Ammon's horn (tissue), 1 donor: ENCODE results near the gene ADGRL1.

Experiments
- DNase-seq: peaks from one replicate; pipeline ENCODE4 v3.0.0-alpha.2; 2016; ENCODE audit warnings: low spot score

The ADGRL1 gene

DNA sequence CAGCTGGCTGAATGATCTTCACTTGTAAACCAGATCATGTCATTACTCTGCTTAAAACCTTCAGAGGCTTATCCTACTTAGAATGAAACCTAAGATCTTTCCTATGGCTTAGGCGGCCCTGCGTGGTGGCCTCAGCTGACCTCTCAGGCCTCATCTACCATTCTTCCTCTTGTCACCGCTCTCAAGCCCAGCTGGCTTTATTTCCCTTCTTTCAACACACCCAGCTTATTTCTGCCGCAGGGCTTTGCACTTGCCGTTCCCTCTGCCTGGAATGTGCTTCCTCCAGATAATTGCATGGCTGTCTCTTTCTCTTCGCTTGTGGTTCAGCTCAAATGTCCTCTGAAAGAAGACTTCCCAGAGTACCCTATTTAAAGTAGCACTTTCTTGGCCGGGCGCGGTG, 66.0 kb downstream of the ADGRL1 start:
- DNase-seq: peak; percentile 43

DNA sequence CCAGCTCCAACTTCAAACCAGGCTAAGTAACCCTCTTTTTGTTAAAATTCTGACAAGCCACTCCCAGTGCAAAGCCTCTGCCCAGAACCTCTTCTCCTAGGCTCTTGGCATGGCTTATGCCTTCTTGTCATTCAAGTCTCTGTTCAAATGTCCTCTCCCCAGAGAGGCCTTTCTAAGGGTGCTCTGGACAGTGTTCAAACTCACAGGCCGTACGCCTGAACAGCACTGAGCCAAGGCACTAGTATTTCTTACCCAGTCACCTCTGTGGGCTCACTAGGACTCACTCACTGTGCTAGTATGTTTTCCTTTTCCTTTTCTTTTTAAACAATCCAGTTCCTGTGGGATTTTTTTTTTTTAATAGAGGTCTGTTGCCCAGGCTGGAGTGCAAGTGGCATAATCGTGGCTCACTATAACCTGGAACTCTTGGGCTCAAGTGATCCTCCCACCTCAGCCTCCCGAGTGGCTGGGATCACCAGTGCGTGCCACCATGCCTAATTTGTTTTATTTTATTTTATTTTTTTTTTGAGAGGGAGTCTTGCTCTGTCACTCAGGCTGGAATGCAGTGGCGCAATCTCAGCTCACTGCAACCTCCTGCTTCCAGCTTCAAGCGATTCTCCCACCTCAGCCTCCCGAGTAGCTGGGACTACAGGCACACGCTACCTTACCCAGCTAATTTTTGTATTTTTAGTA, 67.2 kb downstream of the ADGRL1 start:
- peak; percentile 50 for DNase-seq

DNA sequence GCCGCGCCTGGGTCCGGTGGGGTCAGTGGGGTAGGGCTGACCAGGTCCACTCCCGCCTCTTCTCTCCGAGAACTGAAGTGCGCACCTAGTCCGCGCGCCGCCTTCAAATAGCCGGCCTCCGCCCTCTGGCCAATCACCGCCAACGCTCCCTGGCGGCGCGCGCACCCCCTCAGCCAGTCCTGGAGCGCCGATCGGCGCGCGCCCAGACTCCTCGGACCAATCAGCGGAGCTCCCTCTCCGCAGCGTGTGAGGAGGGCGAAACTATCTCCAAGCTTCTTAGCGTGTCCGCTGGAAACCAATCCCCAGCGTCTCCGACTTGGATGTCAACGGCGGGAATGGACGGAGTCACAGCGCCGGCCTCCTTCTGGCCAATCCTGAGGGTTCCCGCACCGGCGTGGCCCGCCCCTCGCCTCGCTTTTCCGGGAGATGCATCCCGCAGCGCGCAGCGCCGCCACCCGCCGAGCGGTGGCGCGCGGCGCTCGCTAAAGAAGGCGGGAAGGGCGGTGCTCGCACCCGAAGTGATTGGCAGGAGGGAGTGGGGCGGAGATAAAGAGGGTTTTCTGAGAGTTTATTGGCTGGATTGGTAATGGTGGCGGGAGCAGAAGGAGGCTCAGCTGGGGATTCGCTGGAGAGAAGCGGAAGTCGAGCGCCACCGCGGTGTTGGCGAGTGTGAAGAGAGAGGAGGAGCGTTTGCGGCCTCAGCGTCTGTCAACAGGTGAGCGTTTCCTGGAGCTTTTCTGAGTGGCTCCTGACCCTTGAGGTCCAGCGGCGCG, 69.3 kb downstream of the ADGRL1 start, which contains the start of gene ASF1B:
Gene ASF1B, minus strand, starts transcription at position 81 of the 773 bp plus-strand sequence. CDS start 133 bp downstream, outside the sequence.
- DNase-seq: peak; percentile 99

DNA sequence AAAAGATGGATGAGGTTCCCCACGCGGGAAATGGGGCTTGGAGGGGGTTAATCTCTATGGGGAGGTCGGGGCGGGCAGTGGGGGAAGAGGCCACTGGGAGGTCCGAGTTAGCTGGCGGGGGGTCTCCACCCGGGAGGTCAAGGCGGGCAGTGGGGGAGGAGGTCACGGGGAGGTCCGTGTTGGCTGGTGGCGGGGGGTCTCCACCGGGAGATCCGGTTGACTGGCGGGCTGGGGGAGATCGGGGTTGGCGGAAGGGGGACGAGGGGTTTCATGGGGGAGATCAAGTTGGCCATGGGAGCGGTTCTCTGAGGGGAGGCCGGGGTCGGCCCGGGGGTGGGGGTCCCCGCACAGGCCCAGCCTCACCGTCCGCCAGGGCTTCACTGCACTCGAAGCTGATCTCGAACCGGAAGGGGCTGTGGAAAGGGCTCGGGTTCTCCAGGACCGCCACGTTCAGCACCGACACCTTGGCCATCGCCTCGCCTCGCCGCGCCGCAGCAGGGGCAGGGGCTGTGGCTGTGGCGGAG, 69.9 kb downstream of the ADGRL1 start:
- DNase-seq: no peak

DNA sequence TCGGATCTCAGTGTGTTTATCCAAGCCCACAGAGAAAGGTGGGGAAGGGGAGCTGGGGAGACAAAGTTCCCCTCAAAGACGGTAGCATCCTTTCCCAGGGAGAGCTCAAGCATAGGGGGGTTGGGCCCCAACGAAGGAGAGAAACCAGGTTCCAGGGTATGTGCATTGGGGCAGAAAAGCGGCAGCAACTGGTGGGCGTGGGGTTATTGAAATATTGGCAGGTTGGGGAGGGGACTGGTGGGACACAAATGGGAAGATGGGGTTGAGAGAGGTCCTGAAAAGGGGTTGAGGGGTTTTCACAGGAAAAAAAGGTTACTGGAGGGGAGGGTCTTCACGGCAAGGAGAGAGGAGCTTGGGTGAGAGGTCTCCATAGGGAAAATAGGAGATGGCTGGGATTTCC, 70.6 kb downstream of the ADGRL1 start:
- DNase-seq: no peak

DNA sequence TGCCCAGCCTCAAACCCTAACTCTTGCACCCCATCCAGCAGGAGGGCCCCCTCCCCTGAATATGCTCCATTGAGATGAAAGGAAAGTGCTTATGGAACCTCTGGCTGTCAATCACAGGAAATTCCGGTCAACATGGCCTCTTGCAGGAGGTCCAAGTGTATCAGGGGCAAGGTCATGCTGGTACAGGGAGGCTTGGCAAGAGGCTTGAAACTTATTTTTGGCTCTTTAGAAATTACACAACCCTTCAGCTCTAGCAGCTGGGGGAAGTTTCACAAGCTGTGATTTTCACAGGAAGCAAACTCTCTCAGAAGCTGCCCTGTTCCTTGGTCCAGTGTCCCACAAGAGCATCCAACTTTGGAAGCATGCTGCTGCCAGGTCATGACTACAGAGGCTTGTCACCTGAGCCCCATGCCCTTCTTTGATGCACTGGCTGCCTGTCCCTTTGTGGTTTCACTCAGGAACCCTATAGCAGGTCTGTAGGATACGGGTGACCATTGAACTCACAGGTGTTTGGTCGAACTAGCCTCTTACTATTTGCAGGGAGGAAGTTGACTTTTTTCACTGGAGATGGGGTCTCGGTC, 78.0 kb downstream of the ADGRL1 start:
- peak; percentile 62 for DNase-seq

DNA sequence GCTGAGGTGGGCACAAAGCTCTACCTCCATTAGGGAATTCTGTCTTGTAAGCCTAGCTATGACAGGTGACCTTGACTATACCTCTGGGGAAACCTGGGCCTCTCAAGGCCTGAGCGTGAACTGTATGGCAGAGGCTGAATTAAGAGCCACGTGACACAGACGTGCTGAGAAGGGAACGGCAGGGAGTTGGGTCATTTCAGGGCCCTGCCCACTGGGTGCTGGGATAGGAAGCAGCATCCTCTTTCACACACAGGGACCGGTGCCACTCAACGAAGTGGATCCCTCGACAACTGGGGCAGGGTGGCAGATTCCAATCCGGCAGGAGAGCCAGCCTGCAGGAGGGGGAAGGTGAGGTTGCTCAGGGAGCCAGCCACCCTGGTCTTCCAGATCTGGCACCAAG, 78.8 kb downstream of the ADGRL1 start:
- DNase-seq: no peak

DNA sequence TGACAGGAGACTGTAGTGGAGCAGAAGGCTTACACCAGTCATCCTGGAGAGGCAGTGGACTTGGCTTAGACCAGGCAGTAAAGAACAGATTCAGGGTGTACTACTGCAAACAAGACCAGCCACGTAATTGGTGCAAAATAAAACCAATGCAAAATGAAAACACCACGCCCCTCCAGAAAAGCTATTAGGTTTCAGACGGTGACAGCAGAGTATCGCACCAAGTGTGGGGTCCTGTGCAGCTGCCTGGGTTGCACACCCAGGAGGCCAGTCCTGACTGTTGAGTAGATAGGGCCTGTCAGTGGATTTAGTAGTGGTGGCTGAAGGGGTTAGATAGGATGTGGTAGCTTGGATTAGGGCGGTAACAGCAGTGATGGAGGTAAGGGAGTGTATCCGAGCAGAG, 83.0 kb downstream of the ADGRL1 start:
- no peak for DNase-seq

DNA sequence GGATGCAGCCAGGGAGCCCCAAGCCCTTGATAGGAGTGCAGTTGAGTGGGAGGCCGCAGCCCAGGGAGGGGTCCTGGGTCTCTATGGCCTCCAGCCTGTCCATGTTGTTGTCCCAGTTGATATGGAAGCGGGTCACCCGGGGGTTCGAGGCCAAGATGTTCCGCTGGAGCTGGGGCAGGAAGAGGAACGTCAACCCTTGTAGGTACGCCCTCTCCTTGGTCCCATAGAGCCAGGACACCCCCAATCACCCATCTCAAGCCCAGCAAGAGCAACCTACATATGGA, 85.5 kb downstream of the ADGRL1 start:
- DNase-seq: no peak

DNA sequence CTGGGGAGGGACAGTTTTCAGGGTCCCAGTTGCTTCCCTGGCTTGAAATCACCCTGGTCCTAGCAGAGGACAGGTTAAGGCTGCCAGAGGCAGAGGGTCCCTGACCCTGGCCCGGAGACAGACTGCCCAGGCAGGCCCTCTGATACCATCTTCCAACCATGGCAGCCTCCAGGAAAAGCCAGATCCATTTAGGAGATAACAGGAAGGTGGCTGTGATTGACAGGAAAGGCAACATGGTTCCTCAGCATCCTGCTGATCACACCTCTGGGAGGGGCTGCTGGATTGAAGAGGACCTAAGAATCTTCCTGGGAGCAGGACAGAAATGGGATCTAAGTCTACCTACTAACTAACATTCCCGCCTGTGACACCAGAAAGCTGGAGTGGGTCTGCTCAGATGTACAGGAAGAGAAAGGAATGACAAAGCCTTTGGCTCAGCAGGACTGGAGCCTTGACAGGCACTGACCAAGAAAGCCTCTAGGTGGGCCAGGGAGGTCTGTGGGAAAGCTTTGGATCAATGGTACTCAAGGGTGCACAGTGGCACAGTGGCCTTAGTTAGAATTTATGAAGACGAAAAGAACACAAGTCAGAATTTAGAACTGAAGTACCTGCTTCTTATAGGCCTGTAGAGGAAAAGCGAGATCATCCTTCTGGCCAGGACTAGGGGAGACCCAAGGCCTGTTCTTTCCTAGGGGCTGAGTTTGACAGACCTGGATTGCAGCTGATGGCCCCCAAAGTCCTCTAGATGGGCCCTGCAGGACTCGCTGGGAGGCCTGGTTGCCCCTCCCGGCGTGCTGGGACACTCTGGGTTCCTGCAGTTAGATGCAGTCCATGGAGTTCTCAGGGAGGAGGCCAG, 86.1 kb downstream of the ADGRL1 start:
- DNase-seq: no peak

DNA sequence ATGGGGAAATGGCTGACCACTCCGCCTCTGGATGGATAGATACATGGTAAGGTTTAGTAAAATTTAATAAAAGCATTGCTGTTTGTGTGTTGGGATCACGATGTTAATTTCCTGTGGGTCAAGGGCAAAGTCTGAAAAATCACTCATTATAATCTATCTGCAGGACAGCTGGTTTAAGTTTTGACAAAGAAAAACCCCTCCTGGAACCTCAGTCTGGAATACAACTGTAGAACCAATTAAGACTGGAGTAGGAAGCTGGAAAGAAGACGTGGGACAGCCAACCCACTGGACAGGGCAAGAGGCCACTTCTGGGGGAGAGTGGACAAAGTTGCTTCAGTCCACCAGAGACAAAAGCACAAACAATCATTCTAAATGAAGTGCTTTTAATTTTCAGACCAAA, 86.8 kb downstream of the ADGRL1 start:
- no peak for DNase-seq

DNA sequence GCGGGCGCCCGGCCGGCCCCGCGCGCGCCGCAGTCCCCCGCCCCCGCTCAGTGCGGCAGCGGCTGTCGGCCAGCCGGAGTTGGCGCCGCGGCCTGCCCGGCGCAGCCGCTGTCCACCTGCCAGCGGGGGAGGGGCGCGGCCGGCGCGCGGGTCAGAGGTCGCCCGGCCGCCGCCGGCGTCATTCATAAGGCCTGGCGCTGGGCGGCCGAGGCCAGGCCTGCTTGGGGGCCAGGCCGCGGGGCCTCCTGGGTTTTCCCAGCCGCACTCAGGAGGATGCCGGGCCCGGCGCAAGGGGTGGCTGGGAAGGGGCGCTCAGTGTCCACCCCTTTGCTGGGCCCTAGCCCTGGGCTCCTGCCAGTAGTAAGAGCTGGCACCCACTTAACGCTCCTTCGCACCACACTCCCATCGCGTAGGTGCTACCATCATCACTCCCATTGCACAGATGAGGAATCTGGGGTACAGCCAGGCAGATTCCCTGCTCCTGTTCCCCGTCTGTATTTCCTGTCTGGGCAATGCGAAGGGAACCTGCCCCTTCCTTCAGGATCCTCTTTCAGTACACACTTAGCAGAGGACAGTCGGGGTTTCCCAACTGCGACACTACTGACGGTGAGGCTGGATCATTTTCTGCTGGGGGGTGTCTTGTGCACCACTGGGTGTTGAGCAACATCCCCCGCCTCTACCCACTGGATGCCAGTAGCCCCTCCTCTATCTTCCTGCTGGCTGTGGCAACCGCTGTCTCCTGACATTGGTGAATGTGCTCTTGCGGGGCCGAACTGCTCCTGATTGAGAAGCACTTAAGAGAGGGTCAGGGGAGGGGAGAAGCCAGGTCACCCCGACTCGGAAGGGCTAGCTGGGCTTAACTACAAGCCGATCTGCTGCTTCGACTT, 87.6 kb downstream of the ADGRL1 start:
- peak; percentile 82 for DNase-seq

DNA sequence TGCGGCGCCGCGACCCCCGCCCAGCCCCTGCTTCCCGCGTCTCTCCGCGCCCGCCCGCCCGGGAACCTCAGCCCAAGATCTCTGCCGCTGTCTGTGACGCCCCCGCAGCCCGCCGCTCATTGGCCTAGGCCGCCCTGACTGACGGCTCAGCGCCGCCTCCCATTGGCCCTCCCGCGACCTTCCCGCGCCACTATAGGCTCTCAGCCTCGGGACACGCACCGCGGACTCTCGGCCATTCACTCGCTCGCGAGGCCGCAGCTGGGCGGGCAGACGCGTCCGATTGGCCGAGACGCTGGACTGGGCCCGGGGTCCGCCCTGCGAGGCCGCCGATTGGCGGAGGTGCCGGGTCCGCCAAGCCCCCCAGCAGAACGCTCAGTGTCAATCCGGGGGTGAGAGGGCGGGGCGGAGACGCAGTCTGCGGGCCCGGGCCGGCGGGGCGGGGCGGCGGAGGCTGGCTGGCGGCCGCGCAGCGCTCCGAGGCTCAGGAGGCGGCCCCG, 88.3 kb downstream of the ADGRL1 start, which contains the start of gene PRKACA:
Gene PRKACA, minus strand, starts transcription at position 95 of the 497 bp plus-strand sequence. CDS start 215 bp downstream, outside the sequence.
- DNase-seq: peak; percentile 99

DNA sequence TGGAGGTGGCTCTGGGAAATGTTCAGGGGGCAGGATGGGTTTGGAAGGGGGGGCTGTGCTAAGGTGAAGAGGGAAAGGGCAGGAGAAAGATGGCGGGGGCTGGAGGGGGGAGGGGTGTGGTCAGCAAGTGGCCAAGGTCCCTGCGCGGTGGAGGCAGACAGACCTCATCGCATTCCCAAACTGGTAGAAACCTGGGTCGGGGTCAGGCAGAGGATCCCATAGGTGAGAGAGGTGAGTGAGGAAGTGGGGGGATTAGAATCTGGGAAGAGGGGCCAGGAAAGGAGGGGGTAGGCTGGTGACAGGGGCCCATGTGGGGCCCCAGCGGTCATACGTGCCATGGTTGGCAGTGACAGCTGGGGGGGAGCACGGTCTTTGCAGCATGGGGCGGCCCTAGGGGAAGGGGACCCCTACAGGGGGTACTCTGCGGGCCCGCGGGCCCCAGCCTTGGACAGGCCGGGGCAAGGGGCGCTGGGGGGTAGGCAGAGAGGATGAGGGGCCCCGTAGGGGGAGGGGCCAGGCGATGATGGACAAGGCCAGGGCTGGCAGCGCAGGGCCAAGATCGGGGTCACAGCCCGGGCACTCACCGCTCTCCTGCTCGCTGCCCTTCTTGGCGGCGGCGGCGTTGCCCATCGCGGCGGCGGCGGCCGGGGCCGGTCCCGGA, 88.9 kb downstream of the ADGRL1 start:
- no peak for DNase-seq

DNA sequence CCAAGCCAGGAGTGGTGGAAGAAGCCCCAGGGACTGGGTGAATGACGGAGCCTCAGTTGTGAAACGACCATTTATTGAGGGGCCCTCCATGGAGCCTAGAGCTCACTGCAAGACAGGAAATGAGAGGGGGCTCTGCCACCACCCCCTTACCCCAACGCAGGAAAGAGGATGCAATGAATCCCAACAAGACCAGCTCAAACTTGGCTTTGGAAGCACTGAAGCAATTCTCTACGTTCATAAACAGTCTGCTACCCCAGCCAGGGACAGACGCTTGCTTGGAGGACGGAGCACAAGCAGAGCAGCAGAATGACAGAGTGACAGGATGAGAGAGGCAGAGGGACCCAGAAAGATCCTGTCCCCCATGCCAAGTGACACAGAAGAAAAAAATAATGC, 89.4 kb downstream of the ADGRL1 start:
- DNase-seq: no peak

DNA sequence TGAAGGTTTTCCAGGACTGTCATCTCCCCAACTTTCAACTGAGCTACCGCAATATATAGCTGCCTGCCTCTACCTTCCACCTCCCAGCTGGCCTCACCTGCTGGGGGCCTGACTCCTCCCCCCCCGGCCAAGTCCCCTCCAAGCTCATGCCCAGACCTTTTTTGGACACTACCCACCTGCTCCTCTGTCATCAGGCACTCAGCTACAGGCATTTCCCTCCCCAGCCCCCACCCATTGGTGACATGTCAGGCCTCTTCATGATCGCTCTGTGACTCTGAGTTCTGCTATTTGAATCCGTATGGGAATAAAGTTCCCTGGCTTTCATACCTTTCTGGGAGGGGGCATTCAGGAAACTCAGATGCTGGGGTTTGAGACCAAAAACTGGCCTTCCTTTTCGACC, 90.2 kb downstream of the ADGRL1 start:
- DNase-seq: no peak

DNA sequence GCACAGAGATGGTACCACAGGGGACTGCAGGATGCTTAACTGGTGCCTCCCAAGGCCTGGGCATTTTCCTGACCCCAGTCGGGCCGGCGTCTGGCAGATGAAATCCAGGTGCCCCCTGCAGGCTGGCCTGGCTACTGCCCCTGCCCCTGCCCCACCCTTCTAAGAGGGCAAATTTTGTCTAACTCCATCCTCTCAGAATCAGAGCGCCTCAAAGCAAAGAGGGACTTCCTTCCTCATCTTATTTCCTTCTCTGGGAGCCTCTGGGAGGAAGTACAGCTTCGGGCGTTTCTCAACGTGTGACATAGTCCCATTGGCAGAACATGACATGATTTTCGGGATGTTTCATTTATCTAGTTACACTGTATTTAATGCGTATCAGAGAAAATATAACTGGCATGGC, 91.1 kb downstream of the ADGRL1 start:
- peak; percentile 57 for DNase-seq

DNA sequence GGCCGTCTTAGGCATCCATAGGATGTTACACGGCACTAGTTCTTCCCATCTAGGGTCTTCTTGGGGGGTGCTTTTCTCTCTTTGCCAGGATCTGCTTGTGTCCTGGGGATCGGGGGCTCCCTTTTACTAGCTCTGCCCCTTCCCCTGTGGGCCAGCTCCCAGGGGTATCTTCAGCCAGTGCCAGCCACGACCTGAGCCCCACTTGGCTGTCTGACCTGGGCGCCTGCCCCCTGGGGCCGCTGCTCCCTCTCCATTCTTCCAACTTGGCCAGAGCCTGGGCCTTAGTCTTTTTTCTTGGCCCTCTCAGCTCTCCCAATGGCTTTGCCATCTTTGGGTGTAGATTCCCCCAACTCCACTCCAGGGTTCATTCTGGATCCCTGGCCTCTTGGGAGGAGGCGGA, 91.5 kb downstream of the ADGRL1 start:
- no peak for DNase-seq

DNA sequence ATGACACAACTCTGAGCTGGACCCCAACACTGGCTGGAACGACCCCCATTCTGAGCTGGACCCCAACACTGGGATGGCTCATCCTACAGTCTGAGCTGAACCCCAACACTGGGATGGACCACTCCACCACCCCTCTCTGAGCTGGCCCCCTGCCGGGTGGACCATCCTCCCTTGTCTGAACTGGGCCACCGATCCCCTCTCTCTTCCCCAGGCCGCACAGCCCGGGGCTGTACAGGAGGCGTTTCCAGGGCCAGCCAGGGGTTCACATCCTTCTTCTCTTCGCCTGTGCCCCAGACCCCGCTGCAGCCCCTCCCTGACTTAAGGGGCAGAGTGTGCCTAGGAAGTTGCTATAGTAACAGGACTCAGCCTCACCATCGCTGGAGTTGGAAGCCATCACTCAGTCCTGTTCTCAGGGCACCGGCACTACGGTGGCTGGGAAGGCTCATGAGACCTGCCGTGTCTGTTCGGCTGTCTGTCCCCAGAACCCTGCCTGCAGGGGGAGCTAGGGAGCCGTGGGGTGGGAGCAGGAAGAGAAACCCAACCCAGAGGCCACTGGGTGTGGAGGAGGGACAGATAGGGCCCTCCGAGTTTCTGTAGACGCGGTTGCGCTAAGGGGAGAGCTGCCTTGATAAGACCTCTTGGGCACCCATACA, 92.1 kb downstream of the ADGRL1 start:
- DNase-seq: no peak
